ENCODE measurements around the gene SUSD1.
A peak's percentile ranks its signal among the peaks of the same experiment; 100 is the strongest.

Gene SUSD1

GRCh38 chr9:112042769-112043168 lies 132.3 kb downstream of the SUSD1 start:
- Mint-ChIP-seq H3K36me3 (ENCODE audit: low read depth) (peaks cover 36% of the 10 kb centered on the region), H3K4me3 (no peak overlapping the region), H3K27ac (peak overlapping the region; percentile 53), H3K4me1 (ENCODE audit: low read depth) (peaks cover 41% of the 10 kb centered on the region), H3K9me3 (peaks cover 3% of the 10 kb centered on the region), H3K27me3 (peaks cover 7% of the 10 kb centered on the region)

GRCh38 chr9:112042244-112042638 lies 132.9 kb downstream of the SUSD1 start:
- Mint-ChIP-seq H3K27ac (no peak overlapping the region), H3K27me3 (peaks cover 7% of the 10 kb centered on the region), H3K4me1 (ENCODE audit: low read depth) (peaks cover 41% of the 10 kb centered on the region), H3K4me3 (no peak overlapping the region), H3K36me3 (ENCODE audit: low read depth) (peaks cover 33% of the 10 kb centered on the region), H3K9me3 (no peaks in the 10 kb centered on the region)

- Mint-ChIP-seq H3K27ac (no peak overlapping the region), H3K4me3 (no peak overlapping the region), H3K4me1 (ENCODE audit: low read depth) (peaks cover 42% of the 10 kb centered on the region), H3K36me3 (ENCODE audit: low read depth) (peaks cover 33% of the 10 kb centered on the region), H3K9me3 (no peaks in the 10 kb centered on the region), H3K27me3 (peaks cover 7% of the 10 kb centered on the region)
Observed at GRCh38 chr9:112041536-112042243, 133.4 kb downstream of the SUSD1 start.

- Mint-ChIP-seq H3K27me3 (peaks cover 7% of the 10 kb centered on the region), H3K27ac (no peak overlapping the region), H3K36me3 (ENCODE audit: low read depth) (peaks cover 33% of the 10 kb centered on the region), H3K9me3 (no peaks in the 10 kb centered on the region), H3K4me3 (no peak overlapping the region), H3K4me1 (ENCODE audit: low read depth) (peaks cover 47% of the 10 kb centered on the region)
Observed at GRCh38 chr9:112041199-112041535, 133.9 kb downstream of the SUSD1 start.

GRCh38 chr9:112038017-112038408 lies 137.1 kb downstream of the SUSD1 start:
- Mint-ChIP-seq H3K27me3 (peaks cover 7% of the 10 kb centered on the region), H3K4me3 (peak overlapping the region; percentile 65), H3K27ac (peak overlapping the region; percentile 84), H3K9me3 (no peaks in the 10 kb centered on the region), H3K36me3 (ENCODE audit: low read depth) (peaks cover 25% of the 10 kb centered on the region), H3K4me1 (ENCODE audit: low read depth) (peaks cover 79% of the 10 kb centered on the region)

GRCh38 chr9:112037281-112038016 lies 137.6 kb downstream of the SUSD1 start:
- Mint-ChIP-seq H3K4me1 (ENCODE audit: low read depth) (peaks cover 82% of the 10 kb centered on the region), H3K36me3 (ENCODE audit: low read depth) (peaks cover 25% of the 10 kb centered on the region), H3K9me3 (no peaks in the 10 kb centered on the region), H3K4me3 (peak overlapping the region; percentile 65), H3K27ac (peak overlapping the region; percentile 84), H3K27me3 (peaks cover 7% of the 10 kb centered on the region)

GRCh38 chr9:112035166-112035826 lies 139.8 kb downstream of the SUSD1 start:
- no peak overlapping the region for H3K4me3 Mint-ChIP-seq
- peaks cover 7% of the 10 kb centered on the region for H3K36me3 Mint-ChIP-seq (ENCODE audit: low read depth)
- H3K27ac Mint-ChIP-seq, result peak overlapping the region; percentile 48
- no peaks in the 10 kb centered on the region for H3K9me3 Mint-ChIP-seq
- peaks cover 4% of the 10 kb centered on the region for H3K27me3 Mint-ChIP-seq
- peaks cover 89% of the 10 kb centered on the region for H3K4me1 Mint-ChIP-seq (ENCODE audit: low read depth)

GRCh38 chr9:112034216-112034611 lies 140.9 kb downstream of the SUSD1 start:
- H3K27ac Mint-ChIP-seq, result no peak overlapping the region
- no peaks in the 10 kb centered on the region for H3K9me3 Mint-ChIP-seq
- H3K4me3 Mint-ChIP-seq, result no peak overlapping the region
- no peaks in the 10 kb centered on the region for H3K36me3 Mint-ChIP-seq (ENCODE audit: low read depth)
- H3K27me3 Mint-ChIP-seq, result no peaks in the 10 kb centered on the region
- peaks cover 94% of the 10 kb centered on the region for H3K4me1 Mint-ChIP-seq (ENCODE audit: low read depth)

- Mint-ChIP-seq H3K36me3 (ENCODE audit: low read depth) (no peaks in the 10 kb centered on the region), H3K27me3 (no peaks in the 10 kb centered on the region), H3K4me1 (ENCODE audit: low read depth) (peaks cover 96% of the 10 kb centered on the region), H3K9me3 (no peaks in the 10 kb centered on the region), H3K27ac (no peak overlapping the region), H3K4me3 (no peak overlapping the region)
Observed at GRCh38 chr9:112033237-112034215, 141.6 kb downstream of the SUSD1 start.

GRCh38 chr9:112032743-112033142 lies 142.4 kb downstream of the SUSD1 start:
- no peaks in the 10 kb centered on the region for H3K36me3 Mint-ChIP-seq (ENCODE audit: low read depth)
- no peak overlapping the region for H3K4me3 Mint-ChIP-seq
- H3K9me3 Mint-ChIP-seq, result no peaks in the 10 kb centered on the region
- H3K27ac Mint-ChIP-seq, result no peak overlapping the region
- no peaks in the 10 kb centered on the region for H3K27me3 Mint-ChIP-seq
- peaks cover 96% of the 10 kb centered on the region for H3K4me1 Mint-ChIP-seq (ENCODE audit: low read depth)

- Mint-ChIP-seq H3K4me3 (no peak overlapping the region), H3K9me3 (no peaks in the 10 kb centered on the region), H3K4me1 (ENCODE audit: low read depth) (peaks cover 89% of the 10 kb centered on the region), H3K27me3 (no peaks in the 10 kb centered on the region), H3K36me3 (ENCODE audit: low read depth) (no peaks in the 10 kb centered on the region), H3K27ac (peak overlapping the region; percentile 88)
Observed at GRCh38 chr9:112032009-112032408, 143.1 kb downstream of the SUSD1 start.

GRCh38 chr9:112031400-112031799 lies 143.7 kb downstream of the SUSD1 start:
- Mint-ChIP-seq H3K36me3 (ENCODE audit: low read depth) (no peaks in the 10 kb centered on the region), H3K4me3 (no peak overlapping the region), H3K4me1 (ENCODE audit: low read depth) (peaks cover 83% of the 10 kb centered on the region), H3K27ac (peak overlapping the region; percentile 88), H3K27me3 (peaks cover under 1% of the 10 kb centered on the region), H3K9me3 (no peaks in the 10 kb centered on the region)

GRCh38 chr9:112029921-112030444 lies 145.1 kb downstream of the SUSD1 start:
- peaks cover 77% of the 10 kb centered on the region for H3K4me1 Mint-ChIP-seq (ENCODE audit: low read depth)

More at GRCh38 chr9:112029921-112030444, 145.1 kb downstream of the SUSD1 start:
- Mint-ChIP-seq H3K36me3 (ENCODE audit: low read depth) (peaks cover 8% of the 10 kb centered on the region), H3K9me3 (peaks cover 4% of the 10 kb centered on the region), H3K27ac (peak overlapping the region; percentile 65), H3K27me3 (peaks cover 10% of the 10 kb centered on the region), H3K4me3 (peak overlapping the region; percentile 6)
